OCI-LY7 (cell line): ENCODE results near the gene ZBTB21.

ENCODE experiments used
- EZH2phosphoT487 ChIP-seq: fragments of 200-600 bp; sonication (generic); IDR thresholded peaks from 2 replicates; pipeline ENCODE4 v1.6.1; 2018; ENCODE audit warnings: low read depth, borderline replicate concordance, mild to moderate bottlenecking, mixed run types, antibody characterized with exemption, low read length, moderate library complexity, mixed read lengths
- TF ChIP-seq, protein P1 (sequence below): fragments of 200-600 bp; sonication (generic); conservative IDR thresholded peaks from 2 replicates; pipeline ENCODE4 v1.5.1; 2014; ENCODE audit warnings: mild to moderate bottlenecking, antibody characterized with exemption, low read length, moderate library complexity, mixed read lengths

GRCh38 chr21:41975391-41976272 lies 34.5 kb downstream of the ZBTB21 start:
- TF ChIP-seq, protein P1, sequence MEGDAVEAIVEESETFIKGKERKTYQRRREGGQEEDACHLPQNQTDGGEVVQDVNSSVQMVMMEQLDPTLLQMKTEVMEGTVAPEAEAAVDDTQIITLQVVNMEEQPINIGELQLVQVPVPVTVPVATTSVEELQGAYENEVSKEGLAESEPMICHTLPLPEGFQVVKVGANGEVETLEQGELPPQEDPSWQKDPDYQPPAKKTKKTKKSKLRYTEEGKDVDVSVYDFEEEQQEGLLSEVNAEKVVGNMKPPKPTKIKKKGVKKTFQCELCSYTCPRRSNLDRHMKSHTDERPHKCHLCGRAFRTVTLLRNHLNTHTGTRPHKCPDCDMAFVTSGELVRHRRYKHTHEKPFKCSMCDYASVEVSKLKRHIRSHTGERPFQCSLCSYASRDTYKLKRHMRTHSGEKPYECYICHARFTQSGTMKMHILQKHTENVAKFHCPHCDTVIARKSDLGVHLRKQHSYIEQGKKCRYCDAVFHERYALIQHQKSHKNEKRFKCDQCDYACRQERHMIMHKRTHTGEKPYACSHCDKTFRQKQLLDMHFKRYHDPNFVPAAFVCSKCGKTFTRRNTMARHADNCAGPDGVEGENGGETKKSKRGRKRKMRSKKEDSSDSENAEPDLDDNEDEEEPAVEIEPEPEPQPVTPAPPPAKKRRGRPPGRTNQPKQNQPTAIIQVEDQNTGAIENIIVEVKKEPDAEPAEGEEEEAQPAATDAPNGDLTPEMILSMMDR = no peak
- no peak for TF ChIP-seq EZH2phosphoT487
